Measurements from ENCODE around the gene TOR2A.

DNA sequence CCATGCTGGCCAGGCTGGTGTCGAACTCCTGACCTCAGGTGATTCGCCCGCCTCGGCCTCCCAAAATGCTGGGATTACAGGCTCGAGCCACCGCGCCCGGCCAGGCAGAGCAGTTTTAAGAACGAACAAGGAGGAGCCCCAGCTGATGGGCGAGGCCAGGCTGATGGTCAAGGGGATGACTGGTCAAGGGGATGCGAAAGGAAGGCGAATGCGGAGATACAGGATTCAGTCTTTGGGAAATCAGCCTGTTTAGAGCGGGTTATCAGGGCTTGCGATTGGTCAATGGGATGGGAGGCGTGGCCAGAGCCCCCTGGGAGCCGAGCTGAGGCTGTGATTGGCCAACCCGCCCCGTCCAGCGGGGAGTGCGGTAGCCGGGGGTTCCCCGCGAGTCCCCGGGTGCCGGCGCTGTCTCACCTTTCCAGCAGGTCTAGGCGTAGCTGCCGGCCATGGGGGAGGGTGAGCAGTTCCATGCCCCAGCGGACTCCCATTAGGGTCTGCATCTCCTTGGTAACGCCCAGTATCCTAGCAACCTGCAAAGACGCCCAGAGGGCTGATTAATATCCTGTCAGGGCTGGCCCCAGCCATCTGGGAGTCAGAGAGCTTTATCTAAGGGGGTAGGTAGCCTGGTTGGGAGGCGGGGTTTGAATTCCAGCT is 7.5 kb upstream of the TOR2A start:
- no peak for TF ChIP-seq POLR2A (IDR thresholded peaks at IDR 0.05)
- TF ChIP-seq, protein P1, sequence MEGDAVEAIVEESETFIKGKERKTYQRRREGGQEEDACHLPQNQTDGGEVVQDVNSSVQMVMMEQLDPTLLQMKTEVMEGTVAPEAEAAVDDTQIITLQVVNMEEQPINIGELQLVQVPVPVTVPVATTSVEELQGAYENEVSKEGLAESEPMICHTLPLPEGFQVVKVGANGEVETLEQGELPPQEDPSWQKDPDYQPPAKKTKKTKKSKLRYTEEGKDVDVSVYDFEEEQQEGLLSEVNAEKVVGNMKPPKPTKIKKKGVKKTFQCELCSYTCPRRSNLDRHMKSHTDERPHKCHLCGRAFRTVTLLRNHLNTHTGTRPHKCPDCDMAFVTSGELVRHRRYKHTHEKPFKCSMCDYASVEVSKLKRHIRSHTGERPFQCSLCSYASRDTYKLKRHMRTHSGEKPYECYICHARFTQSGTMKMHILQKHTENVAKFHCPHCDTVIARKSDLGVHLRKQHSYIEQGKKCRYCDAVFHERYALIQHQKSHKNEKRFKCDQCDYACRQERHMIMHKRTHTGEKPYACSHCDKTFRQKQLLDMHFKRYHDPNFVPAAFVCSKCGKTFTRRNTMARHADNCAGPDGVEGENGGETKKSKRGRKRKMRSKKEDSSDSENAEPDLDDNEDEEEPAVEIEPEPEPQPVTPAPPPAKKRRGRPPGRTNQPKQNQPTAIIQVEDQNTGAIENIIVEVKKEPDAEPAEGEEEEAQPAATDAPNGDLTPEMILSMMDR (IDR thresholded peaks at IDR 0.05) = no peak

Data from esophagus squamous epithelium (tissue), 4 donors.